ENCODE measurements around the gene EMSY.

EMSY gene

DNA sequence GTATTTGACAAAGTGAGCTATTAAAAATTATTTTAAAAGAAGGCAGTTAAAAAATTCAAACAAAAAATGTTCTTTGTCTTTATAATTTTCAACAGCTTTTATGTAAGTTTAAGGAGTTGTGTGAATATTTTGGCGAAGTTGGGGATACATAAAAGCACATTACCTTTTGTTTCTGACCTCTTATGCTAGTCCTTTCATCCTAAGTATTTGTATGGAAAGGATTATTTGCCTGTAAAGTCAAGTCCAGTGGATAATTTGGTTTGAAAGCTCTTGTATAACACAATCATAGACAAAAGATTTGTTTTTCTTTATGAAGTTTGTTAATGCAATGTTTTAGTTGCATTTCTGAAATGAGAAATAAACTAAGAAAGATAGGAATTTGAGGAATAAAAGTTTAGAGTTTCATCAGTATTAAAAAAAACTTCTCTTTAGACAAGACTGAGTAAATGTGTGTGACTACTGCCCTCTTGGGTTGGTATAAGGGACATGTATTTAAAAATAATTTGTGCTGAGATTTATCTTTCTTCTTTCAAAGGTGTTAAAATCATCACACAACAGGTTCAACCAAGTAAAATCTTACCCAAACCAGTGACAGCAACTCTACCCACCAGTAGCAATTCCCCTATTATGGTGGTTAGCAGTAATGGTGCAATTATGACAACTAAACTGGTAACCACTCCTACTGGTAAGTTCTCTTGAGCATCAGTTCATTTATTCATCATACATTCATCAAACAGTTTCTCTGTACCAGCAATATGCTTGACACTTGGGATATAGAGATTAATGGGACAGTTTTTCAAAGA is 68.2 kb downstream of the EMSY start:
- DNase-seq: peak; percentile 38
- in situ Hi-C loops (cut with MboI; ENCODE audit: low pct_unique_long_range_greater_than_20kb, low sequenced_read_pairs): no loop called here

DNA sequence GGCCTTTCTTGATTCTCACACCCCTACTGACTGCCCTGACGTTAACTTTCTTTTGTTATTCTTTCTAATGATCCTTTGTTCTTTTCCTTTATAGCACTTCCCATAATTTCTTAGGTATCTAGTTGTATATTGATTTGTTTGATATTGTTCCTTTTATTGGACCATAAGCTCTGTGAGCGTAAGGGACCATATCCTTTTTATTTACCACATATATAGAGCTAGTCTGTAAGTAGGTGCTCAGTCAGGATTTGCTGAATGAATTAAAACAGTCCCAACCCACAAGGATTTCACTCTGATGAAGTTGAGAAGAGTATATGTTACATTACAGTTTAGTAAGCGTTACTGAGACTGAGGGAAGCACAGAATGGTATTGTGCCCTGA is 68.8 kb downstream of the EMSY start:
- DNase-seq: no peak

DNA sequence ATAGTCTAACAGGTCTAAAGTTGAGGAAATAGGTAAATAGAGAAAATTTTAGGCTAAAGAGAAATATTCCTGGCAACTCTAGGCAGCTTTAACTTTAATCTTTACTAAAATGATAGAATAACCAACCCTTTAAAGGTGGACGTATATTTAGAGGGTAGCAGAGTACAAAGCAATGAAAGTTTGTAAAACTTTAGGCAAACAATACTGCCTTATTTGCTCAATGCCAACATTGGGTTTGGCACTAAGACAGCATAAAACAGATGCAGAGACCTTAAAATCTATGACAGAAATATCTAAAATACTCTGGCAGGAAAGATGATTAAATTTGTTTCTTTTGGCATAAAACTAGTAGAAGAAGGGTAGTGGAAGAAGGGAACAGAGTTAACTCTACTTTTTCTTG is 70.7 kb downstream of the EMSY start:
- DNase-seq: no peak
- in situ Hi-C loops (cut with MboI; ENCODE audit: low pct_unique_long_range_greater_than_20kb, low sequenced_read_pairs): no loop called here

More for the DNA sequence above, 68.8 kb downstream of the EMSY start:
- in situ Hi-C loops (cut with MboI; ENCODE audit: low pct_unique_long_range_greater_than_20kb, low sequenced_read_pairs): no loop called here

DNA sequence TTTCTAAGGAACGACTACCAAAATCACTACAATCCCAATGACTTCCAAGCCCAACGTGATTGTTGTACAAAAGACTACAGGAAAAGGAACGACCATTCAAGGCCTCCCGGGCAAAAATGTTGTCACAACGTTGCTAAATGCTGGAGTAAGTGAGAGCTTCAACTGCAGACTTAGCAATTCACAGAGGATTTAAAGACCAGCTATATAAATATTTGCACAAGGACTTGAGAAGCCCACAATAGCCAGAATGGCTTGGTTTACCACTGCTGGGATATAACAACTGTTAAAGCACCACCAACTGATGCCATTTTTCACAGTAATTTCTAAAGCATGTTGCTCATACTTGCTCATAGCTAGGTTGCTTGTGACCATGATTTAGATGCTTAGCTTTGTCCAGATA is 78.3 kb downstream of the EMSY start:
- no peak for DNase-seq
- in situ Hi-C loops (cut with MboI; ENCODE audit: low pct_unique_long_range_greater_than_20kb, low sequenced_read_pairs): no loop called here

DNA sequence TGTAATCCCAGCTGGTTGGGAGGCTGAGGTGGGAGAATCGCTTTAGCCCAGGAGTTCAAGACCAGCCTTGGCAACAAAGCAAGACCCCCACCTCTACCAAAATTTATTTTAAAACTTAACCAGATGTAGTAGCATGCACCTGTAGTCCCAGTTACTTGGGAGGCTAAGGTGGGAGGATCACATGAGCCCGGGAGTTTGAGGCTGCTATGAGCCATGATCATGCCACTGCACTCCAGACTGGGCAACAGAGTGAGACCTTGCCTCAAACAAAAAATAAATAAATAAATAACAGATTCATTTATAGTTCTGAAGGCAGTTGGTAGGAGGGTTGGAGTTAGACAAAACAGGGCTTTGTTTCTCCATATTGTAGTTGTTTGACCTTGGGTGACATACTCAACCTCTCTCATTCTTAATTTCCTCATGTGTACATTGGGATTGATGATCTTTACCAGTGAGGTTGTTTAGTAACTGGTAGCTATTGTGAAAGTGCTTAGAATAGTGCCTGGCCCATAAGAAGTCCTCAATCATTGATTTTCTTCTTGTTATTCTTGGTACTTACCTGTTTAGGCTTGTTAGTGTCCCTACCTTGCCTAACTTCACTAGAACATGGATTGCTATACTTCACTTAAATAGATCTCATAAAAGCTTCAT is 79.1 kb downstream of the EMSY start:
- in situ Hi-C loops (cut with MboI; ENCODE audit: low pct_unique_long_range_greater_than_20kb, low sequenced_read_pairs): no loop called here
- no peak for DNase-seq

DNA sequence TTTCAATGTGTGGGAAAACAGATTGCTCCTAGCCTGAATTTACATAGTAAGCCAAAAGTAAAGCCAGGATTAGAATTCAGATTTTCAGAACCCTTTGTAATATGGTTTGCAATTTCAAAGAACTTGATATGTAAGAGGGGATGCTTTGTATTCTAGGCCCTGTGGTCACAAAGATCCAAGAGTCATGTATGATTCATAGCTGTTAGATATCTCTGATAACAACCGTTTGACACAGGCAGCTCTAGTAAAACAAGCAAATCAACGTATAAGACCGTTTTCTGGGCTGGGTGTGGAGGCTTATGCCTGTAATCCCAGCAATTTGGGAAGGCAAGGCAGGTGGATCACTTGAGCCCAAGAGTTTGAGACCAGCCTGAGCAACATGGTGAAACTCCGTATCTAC is 79.6 kb downstream of the EMSY start:
- DNase-seq: no peak
- in situ Hi-C loops (cut with MboI; ENCODE audit: low pct_unique_long_range_greater_than_20kb, low sequenced_read_pairs): no loop called here

DNA sequence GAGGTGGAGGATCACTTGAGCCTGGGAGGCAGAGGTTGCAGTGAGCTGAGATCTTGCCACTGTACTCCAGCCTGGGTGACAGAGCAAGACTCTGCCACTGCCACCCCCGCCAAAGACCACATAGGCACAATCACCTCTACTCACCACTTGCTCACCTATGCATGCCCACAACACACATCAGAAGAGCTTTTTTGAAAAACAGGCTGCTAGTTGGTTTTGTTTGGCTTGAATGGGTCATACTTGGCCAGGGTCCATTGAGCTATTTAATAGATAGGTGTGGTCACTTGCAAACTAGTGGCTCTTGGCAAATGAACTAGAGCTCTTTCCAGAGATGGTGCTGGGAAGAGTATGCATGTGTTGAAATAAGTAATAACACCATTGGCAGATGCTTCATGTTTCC is 80.1 kb downstream of the EMSY start:
- DNase-seq: no peak
- in situ Hi-C loops (cut with MboI; ENCODE audit: low pct_unique_long_range_greater_than_20kb, low sequenced_read_pairs): no loop called here

DNA sequence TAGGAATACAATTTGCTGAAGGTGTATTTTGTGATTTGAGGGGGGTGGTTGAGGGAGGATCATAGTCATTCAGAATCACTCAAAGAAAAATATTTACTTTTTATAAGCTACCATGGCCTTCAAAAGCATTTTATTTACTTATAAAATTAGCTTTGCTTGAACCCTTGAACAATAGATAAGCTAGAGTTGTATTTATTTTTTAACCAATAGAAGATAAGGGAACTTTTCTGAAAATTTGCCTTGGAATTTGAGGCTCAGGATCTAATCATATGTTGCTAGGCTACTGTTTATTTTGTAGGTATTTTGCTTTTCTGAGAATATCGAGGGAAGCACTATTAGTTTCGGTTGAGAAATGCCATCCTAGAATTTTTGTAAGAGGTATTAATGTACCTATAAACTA is 82.1 kb downstream of the EMSY start:
- in situ Hi-C loops (cut with MboI; ENCODE audit: low pct_unique_long_range_greater_than_20kb, low sequenced_read_pairs): no loop called here
- no peak for DNase-seq

DNA sequence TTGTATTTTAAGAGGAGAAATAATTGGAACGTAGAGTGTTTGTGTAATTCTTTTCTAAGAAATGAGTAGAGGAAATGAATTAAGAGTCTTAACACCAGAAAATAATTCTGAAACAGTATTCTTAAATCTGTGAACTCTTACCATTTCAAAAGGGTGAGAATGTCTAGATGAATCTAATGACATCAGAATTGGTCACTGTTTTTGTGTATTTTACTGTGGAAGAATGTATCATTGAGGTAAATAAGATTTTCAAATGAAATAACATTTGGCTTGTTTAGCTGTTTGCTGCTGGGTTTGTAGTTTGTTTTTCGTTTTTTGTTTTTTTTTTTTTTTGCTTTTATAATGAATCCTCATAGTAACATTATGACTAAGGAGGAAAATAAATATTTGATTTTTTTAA is 97.6 kb downstream of the EMSY start:
- in situ Hi-C loops (cut with MboI; ENCODE audit: low pct_unique_long_range_greater_than_20kb, low sequenced_read_pairs): no loop called here
- DNase-seq: no peak

DNA sequence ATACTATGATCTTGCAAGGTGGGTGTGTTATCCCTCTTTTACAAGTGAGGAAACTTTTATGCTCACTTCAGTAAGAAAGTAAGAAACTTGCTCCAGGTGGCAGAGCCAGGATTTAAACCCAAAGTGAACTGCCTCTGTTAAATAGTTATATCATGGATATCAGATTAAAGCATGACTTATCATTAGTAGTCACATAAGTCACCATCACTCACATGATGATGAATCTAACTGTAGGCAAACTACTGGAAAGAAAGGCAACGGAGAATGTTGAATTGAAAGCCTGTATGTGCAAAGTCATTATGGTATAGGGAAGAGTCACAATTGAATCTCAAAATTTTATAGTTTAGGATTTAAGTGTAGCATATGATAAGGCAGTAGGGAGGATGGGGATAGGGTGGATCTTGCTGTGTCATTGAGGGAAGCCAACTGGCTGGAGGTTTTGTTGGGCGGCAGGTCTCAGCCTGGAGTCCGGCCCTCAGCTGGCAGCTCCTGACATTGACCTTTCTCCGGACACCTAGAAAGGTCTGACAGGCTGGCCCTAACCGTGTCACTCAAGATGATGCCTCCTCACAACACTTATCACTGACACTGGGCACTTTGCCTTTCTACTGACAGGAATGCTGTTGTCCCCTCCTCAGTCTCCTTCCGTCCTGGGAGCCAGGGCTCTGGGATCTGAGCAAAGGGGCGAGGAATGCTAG is 98.3 kb downstream of the EMSY start:
- DNase-seq: no peak
- in situ Hi-C loops (cut with MboI; ENCODE audit: low pct_unique_long_range_greater_than_20kb, low sequenced_read_pairs): no loop called here

DNA sequence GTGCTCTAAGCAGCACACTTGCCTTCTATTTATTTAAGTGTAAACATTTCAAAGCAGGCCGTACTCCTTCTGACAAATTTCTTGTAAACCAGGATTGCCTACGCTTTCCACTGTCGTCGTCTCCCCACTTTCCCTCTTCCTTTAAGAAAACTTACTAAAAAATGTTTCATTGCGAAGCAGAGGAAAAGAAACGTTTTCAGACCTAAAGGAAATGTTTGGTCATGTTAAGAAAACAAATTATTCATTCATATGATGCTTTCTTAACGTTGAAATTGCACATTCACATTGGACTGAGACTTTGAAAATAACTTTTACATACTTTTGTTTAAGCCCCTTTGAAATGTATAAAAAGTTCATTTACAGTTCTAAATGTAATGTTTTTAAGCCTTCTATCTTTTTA is 106.0 kb downstream of the EMSY start:
- DNase-seq: no peak
- in situ Hi-C loops (cut with MboI; ENCODE audit: low pct_unique_long_range_greater_than_20kb, low sequenced_read_pairs): no loop called here

DNA sequence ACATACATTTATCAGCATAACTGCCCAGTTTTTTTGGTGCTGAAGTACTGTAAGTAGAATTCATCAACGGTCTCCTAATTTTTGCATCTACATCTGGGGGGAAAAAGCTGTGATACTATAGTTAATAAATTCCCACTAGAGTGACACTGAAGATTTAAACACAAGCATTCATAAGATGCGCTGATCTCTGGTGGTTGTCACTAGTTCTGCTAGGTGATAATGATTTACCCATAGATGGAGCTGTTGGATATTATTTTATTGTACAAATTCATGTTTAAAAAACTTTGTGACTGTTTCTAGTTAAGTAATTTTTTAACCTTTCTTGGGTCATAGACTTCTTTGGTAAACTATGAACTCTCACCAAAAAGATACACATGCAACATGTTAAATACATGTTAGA is 106.6 kb downstream of the EMSY start:
- in situ Hi-C loops (cut with MboI; ENCODE audit: low pct_unique_long_range_greater_than_20kb, low sequenced_read_pairs): no loop called here
- peak; percentile 20 for DNase-seq

DNA sequence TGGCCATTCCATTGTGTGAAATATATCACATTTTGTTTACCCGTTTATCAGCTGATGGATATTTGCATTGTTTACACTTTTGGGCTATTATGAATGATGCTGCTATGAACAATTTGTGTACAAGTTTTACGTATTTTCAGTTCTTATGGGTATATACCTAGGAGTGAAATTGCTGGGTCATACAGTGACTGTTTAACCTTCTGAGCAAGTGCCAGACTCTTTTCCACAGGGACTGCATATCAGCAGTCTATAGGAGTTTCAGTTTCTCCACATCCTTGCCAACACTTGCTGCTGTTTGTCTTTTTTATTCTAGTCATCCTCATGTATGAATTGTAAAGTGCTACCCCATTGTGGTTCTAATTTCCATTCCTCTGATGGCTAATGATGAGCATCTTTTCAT is 108.2 kb downstream of the EMSY start:
- in situ Hi-C loops (cut with MboI; ENCODE audit: low pct_unique_long_range_greater_than_20kb, low sequenced_read_pairs): no loop called here
- DNase-seq: no peak

DNA sequence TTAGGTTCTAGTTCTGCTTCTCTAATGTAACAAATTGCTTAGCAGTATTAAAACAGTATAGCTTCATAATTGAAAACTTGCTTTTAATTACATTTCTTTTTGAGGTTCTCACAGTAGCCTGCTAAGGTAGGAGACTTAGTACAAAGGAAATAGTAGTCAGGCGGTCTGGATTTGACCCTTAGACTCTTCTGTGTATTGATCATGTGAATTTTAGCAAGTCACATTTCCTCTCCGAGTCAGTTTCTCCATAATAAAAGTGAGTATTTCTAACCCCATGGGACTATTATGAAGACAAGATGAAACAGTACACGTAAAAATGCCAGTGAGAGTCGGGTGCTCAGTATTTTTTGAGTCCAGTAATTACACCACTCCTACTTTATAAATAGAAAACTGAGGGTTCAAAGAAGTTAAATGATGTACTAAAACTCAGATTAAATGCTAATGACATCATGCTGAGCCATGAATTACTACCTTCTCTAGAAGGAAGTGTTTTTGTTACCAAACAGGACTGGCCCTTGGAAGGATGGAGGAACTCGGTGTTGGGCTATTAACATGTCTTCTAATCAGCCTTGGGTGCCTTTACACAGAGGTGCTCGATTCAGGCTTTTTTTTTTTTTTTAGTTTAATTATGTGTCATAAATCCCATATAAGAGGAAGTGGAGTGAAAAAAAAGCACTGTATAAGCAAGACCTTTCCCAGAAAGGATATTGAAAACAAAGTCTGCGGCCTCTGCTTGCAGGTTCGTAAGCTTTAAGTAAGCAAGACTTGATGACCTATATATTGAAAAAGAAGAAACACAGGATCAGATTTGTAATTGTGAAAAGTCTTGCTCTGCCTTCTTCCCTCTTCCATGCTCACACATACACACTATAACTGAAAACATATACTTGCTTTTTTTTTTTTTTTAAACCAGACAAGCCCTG is 109.0 kb downstream of the EMSY start:
- in situ Hi-C loops (cut with MboI; ENCODE audit: low pct_unique_long_range_greater_than_20kb, low sequenced_read_pairs): no loop called here
- no peak for DNase-seq

DNA sequence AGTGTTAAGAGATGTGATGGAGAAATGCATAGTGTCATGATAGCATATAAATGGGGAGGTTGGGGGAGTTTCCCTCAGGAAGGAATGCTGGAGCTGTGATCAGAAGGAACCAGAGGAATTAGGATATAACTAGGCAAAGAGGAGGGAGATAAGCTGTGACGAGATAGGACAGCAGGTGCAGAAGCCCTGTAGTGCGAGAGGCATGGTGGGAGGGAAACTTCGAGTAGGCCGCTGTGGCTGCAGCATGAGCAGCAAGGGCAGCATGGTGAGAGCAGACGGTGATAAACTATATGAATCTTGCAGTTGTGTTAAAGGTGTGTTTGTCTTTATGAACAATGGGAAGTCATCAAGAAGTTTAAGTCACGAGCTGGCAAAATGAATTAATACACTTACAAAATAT is 109.9 kb downstream of the EMSY start:
- no peak for DNase-seq
- in situ Hi-C loops (cut with MboI; ENCODE audit: low pct_unique_long_range_greater_than_20kb, low sequenced_read_pairs): no loop called here

DNA sequence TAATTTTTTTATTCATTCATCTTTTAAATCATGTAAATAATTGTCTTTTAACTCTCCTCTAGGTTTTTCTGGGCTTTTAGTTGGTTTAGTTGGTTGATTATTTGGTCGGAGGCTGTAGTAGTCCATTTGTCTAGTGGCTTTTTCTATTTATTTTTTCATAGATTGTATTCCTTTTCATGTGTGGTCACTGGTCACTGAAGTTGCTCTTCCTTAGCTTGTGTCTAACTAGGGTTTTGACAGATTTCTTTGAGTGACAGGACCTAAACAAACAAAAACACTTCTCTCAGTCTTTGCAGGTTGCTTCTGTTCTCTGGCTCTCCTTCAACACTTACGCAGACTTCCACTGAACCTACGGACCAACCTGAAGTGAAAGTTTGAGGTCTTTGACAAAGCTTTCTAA is 112.6 kb downstream of the EMSY start:
- in situ Hi-C loops (cut with MboI; ENCODE audit: low pct_unique_long_range_greater_than_20kb, low sequenced_read_pairs): no loop called here
- no peak for DNase-seq

DNA sequence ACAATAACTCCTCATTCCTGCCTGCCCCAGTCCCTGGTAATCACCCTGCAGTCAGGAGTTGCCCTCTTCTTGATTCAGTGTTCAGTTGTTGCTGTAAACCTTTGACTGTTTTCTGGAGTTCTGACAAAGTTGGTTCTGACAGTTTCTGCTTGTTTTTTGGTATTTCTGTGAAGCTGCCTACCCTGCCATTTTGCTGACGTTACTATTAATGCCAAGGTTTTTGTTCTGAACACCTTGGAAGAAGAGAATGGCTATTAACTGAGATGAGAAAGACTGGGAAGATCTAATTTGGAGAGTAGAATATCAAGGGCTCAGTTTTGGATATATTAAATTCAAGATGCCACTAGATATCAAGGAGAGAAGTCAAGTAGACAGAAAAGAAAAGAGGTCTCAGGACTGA is 113.7 kb downstream of the EMSY start:
- DNase-seq: no peak
- in situ Hi-C loops (cut with MboI; ENCODE audit: low pct_unique_long_range_greater_than_20kb, low sequenced_read_pairs): no loop called here

DNA sequence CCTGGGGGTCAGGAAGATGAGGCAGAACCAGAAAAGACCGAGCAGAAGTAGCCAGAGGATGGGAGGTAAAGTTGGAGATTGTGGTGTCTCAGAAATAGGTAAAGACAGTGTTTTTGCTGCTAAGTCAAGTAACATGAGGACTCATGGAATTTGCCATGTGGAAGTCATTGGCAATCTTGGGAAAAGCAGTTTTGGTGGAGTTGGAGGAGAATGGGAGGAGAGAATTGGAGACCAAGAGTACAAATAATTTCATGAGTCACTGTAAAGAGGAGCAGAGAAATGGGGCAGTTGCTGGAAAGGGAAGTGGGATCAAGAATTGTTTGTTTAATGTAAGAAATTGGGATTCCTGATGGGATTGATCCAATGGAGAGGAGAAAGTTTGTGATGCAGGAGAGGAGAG is 114.1 kb downstream of the EMSY start:
- no peak for DNase-seq
- in situ Hi-C loops (cut with MboI; ENCODE audit: low pct_unique_long_range_greater_than_20kb, low sequenced_read_pairs): no loop called here

DNA sequence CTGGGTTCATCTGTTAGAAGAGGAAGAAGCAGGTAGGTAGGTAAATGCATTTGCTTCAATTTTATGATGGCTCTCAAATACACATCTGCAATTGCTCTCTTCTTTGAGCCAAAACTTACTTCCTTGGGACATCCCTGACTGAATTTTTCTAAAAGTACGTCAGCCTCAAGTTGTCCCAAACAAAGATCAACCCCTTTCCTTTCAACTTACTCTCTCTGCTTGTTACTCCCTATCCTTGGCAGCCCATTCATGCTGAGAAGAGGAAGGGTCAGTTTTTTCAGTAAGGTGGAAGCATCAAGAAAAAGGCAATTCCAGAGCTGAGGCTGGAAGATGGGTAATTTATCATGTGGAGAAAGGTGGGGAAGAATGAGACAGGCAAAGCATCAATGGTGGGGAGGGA is 114.5 kb downstream of the EMSY start:
- in situ Hi-C loops (cut with MboI; ENCODE audit: low pct_unique_long_range_greater_than_20kb, low sequenced_read_pairs): no loop called here
- no peak for DNase-seq

DNA sequence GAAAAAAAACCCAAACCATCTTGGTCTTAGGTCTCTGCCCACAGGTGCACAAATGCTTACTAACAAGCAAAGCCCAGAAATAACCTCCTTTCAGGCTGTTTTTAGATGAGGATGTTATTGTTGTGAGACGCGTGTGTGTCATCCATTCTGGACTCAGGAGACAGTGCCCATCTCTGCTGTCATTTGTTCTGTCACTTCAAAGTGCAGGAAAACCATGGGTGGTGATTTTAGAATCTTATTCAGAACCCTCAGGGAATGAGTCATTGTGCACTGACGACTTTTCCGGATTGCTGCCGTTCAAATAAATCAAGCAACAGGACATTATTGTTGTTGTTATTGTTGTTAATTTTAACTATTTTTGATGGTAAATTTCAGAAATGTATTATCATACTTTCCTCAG is 115.4 kb downstream of the EMSY start:
- no peak for DNase-seq
- in situ Hi-C loops (cut with MboI; ENCODE audit: low pct_unique_long_range_greater_than_20kb, low sequenced_read_pairs): no loop called here
